GM18909 (cell line): ENCODE data around the gene GRN.

Source experiments
- ATAC-seq: cut with Tn5 transposase; IDR thresholded peaks from one replicate; pipeline ENCODE4 v1.9.1; 2021; ENCODE audit warnings: mild to moderate bottlenecking; ENCODE audit not compliant: unreplicated experiment, poor library complexity

Gene GRN

DNA sequence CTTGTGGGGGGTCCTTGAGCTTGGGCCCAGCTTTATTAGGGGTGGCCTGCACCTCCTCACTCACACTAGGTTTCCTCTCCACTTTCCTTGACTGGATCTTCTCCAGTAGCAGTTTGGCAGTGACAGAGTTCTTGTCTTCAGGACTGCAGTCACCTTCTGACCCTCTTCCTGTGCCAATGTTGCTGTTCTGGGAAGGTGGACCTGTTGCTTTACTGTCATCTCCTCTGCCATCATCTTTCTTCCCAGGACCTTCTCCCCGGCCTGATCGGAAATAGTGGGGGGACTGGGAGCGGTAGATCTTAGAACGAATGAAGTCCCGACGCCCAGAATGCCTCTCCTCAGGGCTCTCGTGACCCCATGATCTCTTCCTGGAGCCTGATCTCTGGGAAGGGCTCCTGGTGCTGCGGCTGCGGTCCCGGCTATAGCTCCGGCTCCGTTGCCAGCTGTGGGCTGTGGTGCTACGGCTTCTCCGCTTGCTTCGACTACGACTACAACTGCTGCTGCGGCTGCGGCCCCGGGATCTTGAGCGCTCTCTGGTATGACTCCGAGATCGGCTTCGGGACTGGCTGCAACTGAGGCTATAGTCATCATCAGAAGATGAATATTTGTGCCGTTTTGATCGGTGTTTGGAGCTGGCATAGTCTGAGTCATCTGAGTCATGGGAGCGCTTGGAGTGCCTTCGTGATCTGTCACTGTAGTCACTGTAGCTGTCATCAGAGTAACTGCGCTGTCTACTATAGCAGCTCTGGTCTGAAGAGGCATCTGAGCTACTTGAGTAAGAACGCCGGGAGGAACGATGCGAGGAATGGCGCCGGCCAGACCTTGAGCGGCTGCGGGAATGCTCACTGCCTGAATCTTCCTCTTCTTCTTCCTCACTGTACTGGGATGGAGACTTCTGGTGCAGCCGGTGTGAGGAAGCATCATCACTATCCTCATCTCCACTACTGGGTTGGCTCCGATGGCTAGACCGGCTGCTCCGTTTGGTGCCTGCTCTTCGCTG, 53.9 kb downstream of the GRN start:
- ATAC-seq: no peak

- ATAC-seq: no peak
Observed at GRCh38 chr17:44400226-44400847, 55.2 kb downstream of the GRN start.
